RWPE2 (cell line): ENCODE results near the gene DNAAF8.
A peak's percentile ranks its signal among the peaks of the same experiment; 100 is the strongest.

Experiments used
- ATAC-seq: fragments of 200-7000 bp; cut with Tn5 transposase; 3 replicates; pipeline ENCODE4 v1.9.1; 2021; ENCODE audit warnings: low read depth
- DNase-seq: peaks from one replicate; pipeline ENCODE4 v3.0.0-alpha.2; 2020; ENCODE audit warnings: low spot score
- H3K27ac ChIP-seq: fragments of 450-650 bp; 2 replicates; pipeline ENCODE4 v1.5.1; 2017; ENCODE audit warnings: mild to moderate bottlenecking; ENCODE audit not compliant: poor library complexity, severe bottlenecking
- H3K27me3 ChIP-seq: fragments of 250-450 bp; sonication (Bioruptor Pico); 2 replicates; pipeline ENCODE4 v1.5.1; 2021; ENCODE audit warnings: mild to moderate bottlenecking, moderate library complexity; ENCODE audit not compliant: insufficient read depth, poor library complexity, severe bottlenecking
- H3K36me3 ChIP-seq: fragments of 250-450 bp; sonication (Bioruptor Pico); 2 replicates; pipeline ENCODE4 v1.5.1; 2020; ENCODE audit warnings: low read depth, mild to moderate bottlenecking, moderate library complexity
- H3K4me1 ChIP-seq: fragments of 250-450 bp; sonication (Bioruptor Pico); 2 replicates; pipeline ENCODE4 v1.5.1; 2021; ENCODE audit warnings: mild to moderate bottlenecking, moderate library complexity; ENCODE audit not compliant: insufficient read depth, poor library complexity, severe bottlenecking
- H3K4me3 ChIP-seq: fragments of 250-450 bp; sonication (Bioruptor Pico); 2 replicates; pipeline ENCODE4 v1.5.1; 2021; ENCODE audit warnings: mild to moderate bottlenecking, moderate library complexity; ENCODE audit not compliant: severe bottlenecking
- H3K9me3 ChIP-seq: fragments of 250-450 bp; sonication (Bioruptor Pico); 2 replicates; pipeline ENCODE4 v1.5.1; 2021; ENCODE audit warnings: mild to moderate bottlenecking, moderate library complexity; ENCODE audit not compliant: severe bottlenecking
- CTCF ChIP-seq: fragments of 450-650 bp; IDR thresholded peaks from one replicate; pipeline ENCODE4 v1.5.1; 2017; ENCODE audit warnings: mild to moderate bottlenecking, moderate library complexity; ENCODE audit not compliant: poor library complexity, severe bottlenecking

DNAAF8 gene

DNA sequence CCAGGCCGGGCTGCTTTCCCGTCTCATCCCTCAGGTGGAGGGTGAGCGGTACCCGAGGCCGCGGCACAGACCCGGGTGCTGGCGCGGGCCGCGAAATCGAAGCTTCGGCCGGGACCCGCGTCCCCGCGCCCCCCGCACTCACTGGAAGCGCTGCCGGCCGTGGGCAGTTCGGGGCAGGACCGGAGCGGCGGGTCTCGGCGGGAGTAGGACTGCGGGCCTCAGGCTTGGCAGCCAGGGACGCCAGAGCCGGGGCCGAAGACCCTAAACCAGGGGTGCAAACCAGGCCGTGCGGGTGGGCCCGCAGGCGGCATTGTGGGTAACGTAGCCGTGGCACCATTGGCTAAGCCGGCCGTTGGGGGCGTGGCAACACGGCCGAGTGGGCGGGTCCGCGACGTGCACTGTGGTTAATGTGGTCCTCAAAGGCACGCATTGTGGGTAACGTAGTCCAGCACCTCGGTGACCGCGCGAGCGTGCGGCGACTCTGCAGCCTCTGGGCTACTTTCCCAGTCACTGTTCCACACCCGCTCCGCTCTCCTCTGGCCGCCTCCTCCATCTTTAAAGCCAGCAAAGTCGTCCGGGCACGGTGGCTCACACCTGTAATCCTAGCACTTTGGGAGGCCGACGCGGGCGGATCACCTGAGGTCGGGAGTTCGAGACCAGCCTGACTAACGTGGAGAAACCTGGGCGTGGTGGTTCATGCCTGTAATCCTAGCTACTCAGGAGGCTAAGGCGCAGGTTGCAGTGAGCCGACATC lies 32.7 kb downstream of the DNAAF8 start, which contains the start of gene ZNF500:
ZNF500 (minus strand) TSS at position 288 of the 754 bp plus-strand sequence. CDS start 1,184 bp downstream, outside the sequence.
- Histone ChIP-seq H3K9me3 (no peaks in the 10 kb centered on the region), H3K27ac (peak within 1 kb of the TSS; percentile 65), H3K27me3 (no peaks in the 10 kb centered on the region), H3K4me3 (peak within 1 kb of the TSS; percentile 68), H3K36me3 (peaks cover 27% of the 10 kb centered on the region), H3K4me1 (peaks cover 7% of the 10 kb centered on the region)
- peak; percentile 95 for DNase-seq
- no peak for TF ChIP-seq CTCF
- ATAC-seq = peak; percentile 88

DNA sequence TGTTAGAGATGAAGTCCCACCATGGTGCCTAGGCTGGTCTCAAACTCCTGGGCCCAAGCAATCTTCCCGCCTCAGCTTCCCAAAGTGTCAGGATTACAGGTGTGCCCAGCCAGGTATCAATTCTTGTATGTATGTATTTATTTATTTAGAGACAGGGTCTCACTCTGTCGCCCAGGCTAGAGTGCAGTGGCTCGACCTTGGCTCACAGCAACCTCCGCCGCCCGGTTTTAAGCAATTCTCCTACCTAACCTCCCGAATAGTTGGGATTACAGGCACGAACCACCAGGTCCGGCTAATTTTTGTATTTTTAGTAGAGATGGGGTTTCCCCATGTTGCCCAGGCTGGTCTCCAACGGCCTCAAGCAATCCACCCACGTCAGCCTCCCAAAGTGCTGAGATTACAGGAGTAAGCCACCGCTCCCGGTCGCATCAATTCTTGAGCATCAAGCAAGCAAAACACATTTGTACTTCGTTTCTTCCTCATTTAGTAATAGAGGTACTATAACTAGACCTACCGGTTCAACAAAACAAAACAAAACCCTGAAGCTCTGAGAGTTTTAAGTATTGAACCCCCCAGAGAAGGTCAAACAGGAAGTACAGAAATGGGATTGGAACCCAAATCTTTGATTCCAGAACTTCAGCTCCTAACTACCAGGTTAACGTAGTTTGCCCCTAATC lies 33.7 kb downstream of the DNAAF8 start:
- H3K36me3 ChIP-seq = peaks cover 19% of the 10 kb centered on the region
- no peaks in the 10 kb centered on the region for H3K27me3 ChIP-seq
- DNase-seq (no peak), ATAC-seq (no peak)
- peaks cover 7% of the 10 kb centered on the region for H3K4me1 ChIP-seq
- TF ChIP-seq CTCF = no peak
- H3K27ac ChIP-seq = peak overlapping the region; percentile 65
- peak overlapping the region; percentile 48 for H3K4me3 ChIP-seq
- H3K9me3 ChIP-seq = no peaks in the 10 kb centered on the region

GRCh38 chr16:4768549-4769305 lies 34.4 kb downstream of the DNAAF8 start:
- TF ChIP-seq CTCF = no peak
- H3K36me3 ChIP-seq = peaks cover 12% of the 10 kb centered on the region
- DNase-seq = peak; percentile 95
- no peaks in the 10 kb centered on the region for H3K9me3 ChIP-seq
- H3K27me3 ChIP-seq = no peaks in the 10 kb centered on the region
- H3K4me3 ChIP-seq = peak overlapping the region; percentile 48
- H3K4me1 ChIP-seq = peaks cover 7% of the 10 kb centered on the region
- peak; percentile 90 for ATAC-seq
- H3K27ac ChIP-seq = peak overlapping the region; percentile 65

- Histone ChIP-seq H3K27ac (no peak overlapping the region), H3K27me3 (no peaks in the 10 kb centered on the region), H3K4me3 (peak overlapping the region; percentile 48), H3K36me3 (peaks cover 6% of the 10 kb centered on the region), H3K4me1 (peaks cover 7% of the 10 kb centered on the region), H3K9me3 (no peaks in the 10 kb centered on the region)
- TF ChIP-seq CTCF = no peak
- DNase-seq (no peak), ATAC-seq (no peak)
These were observed 34.9 kb downstream of the DNAAF8 start for GRCh38 chr16:4769306-4769638.
